ENCODE results near the gene ISCU.
"Not testable (repeated sequence)": the region's sequence is repeated elsewhere in the genome, so short reads cannot be mapped to it uniquely, and the experiment has no call there.

Gene ISCU

GRCh38 chr12:108571609-108572165 is 9.3 kb downstream of the ISCU start:
- peaks cover 1% of the 10 kb centered on the region for H3K36me3 ChIP-seq (ENCODE audit: insufficient read depth, low read length)
- no peak overlapping the region for H3K27ac ChIP-seq (ENCODE audit: low read depth, low read length)
- H3K27me3 ChIP-seq (ENCODE audit: insufficient read depth, low read length): no peaks in the 10 kb centered on the region
- no peaks in the 10 kb centered on the region for H3K79me2 ChIP-seq (ENCODE audit: control insufficient read depth, insufficient read depth, low read length, unreplicated experiment)
- peaks cover 11% of the 10 kb centered on the region for H3K4me1 ChIP-seq (ENCODE audit: control insufficient read depth, insufficient read depth, low read length, unreplicated experiment)
- no peak overlapping the region for H2AFZ ChIP-seq (ENCODE audit: low read length, unreplicated experiment)
- no peak overlapping the region for H3K4me3 ChIP-seq (ENCODE audit: low read depth, low read length)

DNA sequence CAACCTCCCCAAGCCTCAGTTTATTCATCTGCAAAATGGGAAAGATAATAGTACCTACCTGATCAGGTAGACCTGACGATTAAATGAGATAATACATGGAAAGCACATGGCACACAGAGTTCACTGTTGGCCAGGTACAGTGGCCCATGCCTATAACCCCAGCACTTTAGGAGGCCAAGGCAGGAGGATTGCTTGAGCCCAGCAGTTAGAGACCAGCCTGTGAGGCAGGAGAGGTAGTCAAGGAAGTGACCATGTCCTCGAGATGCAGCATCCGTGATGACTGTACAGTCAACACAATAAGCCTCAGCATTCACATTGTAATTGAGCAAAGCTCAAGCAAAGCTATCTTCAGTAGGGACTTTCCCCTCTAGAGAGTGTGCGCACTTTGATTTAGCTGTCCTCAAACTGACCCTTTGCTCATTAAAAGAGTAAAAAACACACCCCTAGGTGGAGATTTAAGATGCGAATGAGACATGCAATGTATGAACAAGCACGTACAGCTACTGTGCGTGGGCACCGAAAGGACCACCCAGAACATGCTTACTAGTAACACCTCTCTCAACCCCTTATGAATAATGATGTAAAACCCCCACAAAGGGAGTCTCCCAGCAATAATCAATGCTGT is 9.9 kb downstream of the ISCU start:
- no peaks in the 10 kb centered on the region; the same call in 1 of the 2 replicates for H3K36me3 ChIP-seq (ENCODE audit: insufficient read depth, low read length)
- no peak overlapping the region for H3K27ac ChIP-seq (ENCODE audit: low read depth, low read length)
- peaks cover 6% of the 10 kb centered on the region for H3K4me1 ChIP-seq (ENCODE audit: control insufficient read depth, insufficient read depth, low read length, unreplicated experiment)
- no peak overlapping the region for H3K4me3 ChIP-seq (ENCODE audit: low read depth, low read length)
- H2AFZ ChIP-seq (ENCODE audit: low read length, unreplicated experiment): no peak overlapping the region
- no peaks in the 10 kb centered on the region for H3K79me2 ChIP-seq (ENCODE audit: control insufficient read depth, insufficient read depth, low read length, unreplicated experiment)
- no peaks in the 10 kb centered on the region for H3K27me3 ChIP-seq (ENCODE audit: insufficient read depth, low read length)

- no peaks in the 10 kb centered on the region for H3K79me2 ChIP-seq (ENCODE audit: control insufficient read depth, insufficient read depth, low read length, unreplicated experiment)
- no peaks in the 10 kb centered on the region for H3K27me3 ChIP-seq (ENCODE audit: insufficient read depth, low read length)
- H3K27ac ChIP-seq (ENCODE audit: low read depth, low read length): no peak overlapping the region
- H3K36me3 ChIP-seq (ENCODE audit: insufficient read depth, low read length): no peaks in the 10 kb centered on the region; the same call in 1 of the 2 replicates
- H3K4me1 ChIP-seq (ENCODE audit: control insufficient read depth, insufficient read depth, low read length, unreplicated experiment): no peaks in the 10 kb centered on the region
- no peak overlapping the region for H2AFZ ChIP-seq (ENCODE audit: low read length, unreplicated experiment)
- no peak overlapping the region for H3K4me3 ChIP-seq (ENCODE audit: low read depth, low read length)
Measured at GRCh38 chr12:108573317-108573716, 10.9 kb downstream of the ISCU start.

DNA sequence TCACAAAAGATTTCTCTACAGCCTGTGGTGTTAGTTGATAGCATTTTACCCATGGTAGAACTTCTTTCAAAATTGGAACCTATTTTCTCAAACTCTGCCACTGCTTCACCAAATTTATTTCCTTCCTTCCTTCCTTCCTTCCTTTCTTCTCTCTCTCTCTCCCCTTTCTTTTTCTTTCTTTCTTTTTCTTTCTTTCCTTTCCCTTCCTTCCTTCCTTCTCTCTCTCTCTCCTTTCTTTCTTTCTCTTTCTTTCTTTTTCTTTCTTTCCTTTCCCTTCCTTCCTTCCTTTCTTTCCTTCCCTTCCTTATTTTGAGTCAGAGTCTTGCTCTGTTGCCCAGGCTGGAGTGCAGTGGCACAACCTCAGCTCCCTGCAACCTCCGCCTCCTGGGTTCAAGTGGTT is 11.9 kb downstream of the ISCU start:
- H3K4me3 ChIP-seq (ENCODE audit: low read depth, low read length); H3K27me3 ChIP-seq (ENCODE audit: insufficient read depth, low read length); H3K36me3 ChIP-seq (ENCODE audit: insufficient read depth, low read length); H2AFZ ChIP-seq (ENCODE audit: low read length, unreplicated experiment); H3K4me1 ChIP-seq (ENCODE audit: control insufficient read depth, insufficient read depth, low read length, unreplicated experiment); H3K27ac ChIP-seq (ENCODE audit: low read depth, low read length); H3K79me2 ChIP-seq (ENCODE audit: control insufficient read depth, insufficient read depth, low read length, unreplicated experiment): not testable (repeated sequence)

GRCh38 chr12:108575199-108575912 is 13.0 kb downstream of the ISCU start:
- H3K4me1 ChIP-seq (ENCODE audit: control insufficient read depth, insufficient read depth, low read length, unreplicated experiment): no peaks in the 10 kb centered on the region
- H3K27me3 ChIP-seq (ENCODE audit: insufficient read depth, low read length): no peaks in the 10 kb centered on the region
- H3K79me2 ChIP-seq (ENCODE audit: control insufficient read depth, insufficient read depth, low read length, unreplicated experiment): no peaks in the 10 kb centered on the region
- H3K27ac ChIP-seq (ENCODE audit: low read depth, low read length): no peak overlapping the region
- H3K4me3 ChIP-seq (ENCODE audit: low read depth, low read length): no peak overlapping the region
- no peak overlapping the region for H2AFZ ChIP-seq (ENCODE audit: low read length, unreplicated experiment)
- no peaks in the 10 kb centered on the region for H3K36me3 ChIP-seq (ENCODE audit: insufficient read depth, low read length)

GRCh38 chr12:108576660-108577234 is 14.4 kb downstream of the ISCU start:
- Histone ChIP-seq H2AFZ (ENCODE audit: low read length, unreplicated experiment) (no peak overlapping the region), H3K27me3 (ENCODE audit: insufficient read depth, low read length) (no peaks in the 10 kb centered on the region), H3K4me1 (ENCODE audit: control insufficient read depth, insufficient read depth, low read length, unreplicated experiment) (no peaks in the 10 kb centered on the region), H3K27ac (ENCODE audit: low read depth, low read length) (no peak overlapping the region), H3K36me3 (ENCODE audit: insufficient read depth, low read length) (no peaks in the 10 kb centered on the region), H3K79me2 (ENCODE audit: control insufficient read depth, insufficient read depth, low read length, unreplicated experiment) (no peaks in the 10 kb centered on the region), H3K4me3 (ENCODE audit: low read depth, low read length) (no peak overlapping the region)

DNA sequence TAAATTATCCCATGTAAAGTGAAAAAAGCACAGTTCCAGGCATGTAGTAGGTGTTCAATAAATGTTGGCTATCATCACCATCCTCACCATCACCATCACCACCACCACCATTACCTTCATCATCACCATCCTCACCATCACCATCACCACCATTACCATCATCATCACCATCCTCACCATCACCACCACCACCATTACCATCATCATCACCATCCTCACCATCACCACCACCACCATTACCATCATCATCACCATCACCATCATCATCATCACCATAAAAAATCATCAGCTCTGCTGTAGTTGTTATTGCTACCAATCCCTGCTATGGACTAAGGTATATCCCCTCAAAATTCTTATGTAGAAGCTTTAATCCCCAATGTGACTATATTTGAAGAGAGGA is 15.1 kb downstream of the ISCU start:
- Histone ChIP-seq H3K27me3 (ENCODE audit: insufficient read depth, low read length) (no peaks in the 10 kb centered on the region), H2AFZ (ENCODE audit: low read length, unreplicated experiment) (no peak overlapping the region), H3K4me1 (ENCODE audit: control insufficient read depth, insufficient read depth, low read length, unreplicated experiment) (no peaks in the 10 kb centered on the region), H3K27ac (ENCODE audit: low read depth, low read length) (no peak overlapping the region), H3K36me3 (ENCODE audit: insufficient read depth, low read length) (no peaks in the 10 kb centered on the region), H3K79me2 (ENCODE audit: control insufficient read depth, insufficient read depth, low read length, unreplicated experiment) (no peaks in the 10 kb centered on the region), H3K4me3 (ENCODE audit: low read depth, low read length) (no peak overlapping the region)

- Histone ChIP-seq H3K36me3 (ENCODE audit: insufficient read depth, low read length) (no peaks in the 10 kb centered on the region), H3K27ac (ENCODE audit: low read depth, low read length) (no peak overlapping the region), H2AFZ (ENCODE audit: low read length, unreplicated experiment) (no peak overlapping the region), H3K27me3 (ENCODE audit: insufficient read depth, low read length) (no peaks in the 10 kb centered on the region), H3K4me1 (ENCODE audit: control insufficient read depth, insufficient read depth, low read length, unreplicated experiment) (no peaks in the 10 kb centered on the region), H3K79me2 (ENCODE audit: control insufficient read depth, insufficient read depth, low read length, unreplicated experiment) (no peaks in the 10 kb centered on the region), H3K4me3 (ENCODE audit: low read depth, low read length) (no peak overlapping the region)
Measured at GRCh38 chr12:108578264-108578663, 15.9 kb downstream of the ISCU start.

DNA sequence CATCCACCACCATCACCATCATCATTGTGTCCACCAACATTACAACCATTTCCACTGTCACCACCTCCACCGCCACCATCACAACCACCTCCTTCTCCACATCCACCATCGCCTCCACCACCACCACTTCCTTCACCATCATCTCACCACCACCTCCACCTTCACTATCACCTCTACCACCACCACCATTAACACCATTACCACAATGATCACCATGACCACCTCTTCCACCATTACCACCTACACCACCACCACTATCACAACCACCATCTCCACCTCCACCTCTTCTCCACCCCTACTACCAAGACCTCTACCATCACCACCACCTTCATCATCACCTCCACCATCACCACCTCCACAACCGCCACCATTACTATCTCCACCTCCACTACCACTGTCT is 16.4 kb downstream of the ISCU start:
- Histone ChIP-seq H3K36me3 (ENCODE audit: insufficient read depth, low read length) (no peaks in the 10 kb centered on the region), H3K27me3 (ENCODE audit: insufficient read depth, low read length) (no peaks in the 10 kb centered on the region), H3K4me1 (ENCODE audit: control insufficient read depth, insufficient read depth, low read length, unreplicated experiment) (no peaks in the 10 kb centered on the region), H2AFZ (ENCODE audit: low read length, unreplicated experiment) (no peak overlapping the region), H3K27ac (ENCODE audit: low read depth, low read length) (no peak overlapping the region), H3K4me3 (ENCODE audit: low read depth, low read length) (no peak overlapping the region), H3K79me2 (ENCODE audit: control insufficient read depth, insufficient read depth, low read length, unreplicated experiment) (no peaks in the 10 kb centered on the region)

- Histone ChIP-seq H3K79me2 (ENCODE audit: control insufficient read depth, insufficient read depth, low read length, unreplicated experiment) (no peaks in the 10 kb centered on the region), H3K4me1 (ENCODE audit: control insufficient read depth, insufficient read depth, low read length, unreplicated experiment) (no peaks in the 10 kb centered on the region), H2AFZ (ENCODE audit: low read length, unreplicated experiment) (no peak overlapping the region), H3K27ac (ENCODE audit: low read depth, low read length) (no peak overlapping the region), H3K27me3 (ENCODE audit: insufficient read depth, low read length) (no peaks in the 10 kb centered on the region), H3K36me3 (ENCODE audit: insufficient read depth, low read length) (no peaks in the 10 kb centered on the region), H3K4me3 (ENCODE audit: low read depth, low read length) (no peak overlapping the region)
Measured at GRCh38 chr12:108580531-108580930, 18.1 kb downstream of the ISCU start.
